ENCODE data around the gene NDUFC1.

Gene NDUFC1

DNA sequence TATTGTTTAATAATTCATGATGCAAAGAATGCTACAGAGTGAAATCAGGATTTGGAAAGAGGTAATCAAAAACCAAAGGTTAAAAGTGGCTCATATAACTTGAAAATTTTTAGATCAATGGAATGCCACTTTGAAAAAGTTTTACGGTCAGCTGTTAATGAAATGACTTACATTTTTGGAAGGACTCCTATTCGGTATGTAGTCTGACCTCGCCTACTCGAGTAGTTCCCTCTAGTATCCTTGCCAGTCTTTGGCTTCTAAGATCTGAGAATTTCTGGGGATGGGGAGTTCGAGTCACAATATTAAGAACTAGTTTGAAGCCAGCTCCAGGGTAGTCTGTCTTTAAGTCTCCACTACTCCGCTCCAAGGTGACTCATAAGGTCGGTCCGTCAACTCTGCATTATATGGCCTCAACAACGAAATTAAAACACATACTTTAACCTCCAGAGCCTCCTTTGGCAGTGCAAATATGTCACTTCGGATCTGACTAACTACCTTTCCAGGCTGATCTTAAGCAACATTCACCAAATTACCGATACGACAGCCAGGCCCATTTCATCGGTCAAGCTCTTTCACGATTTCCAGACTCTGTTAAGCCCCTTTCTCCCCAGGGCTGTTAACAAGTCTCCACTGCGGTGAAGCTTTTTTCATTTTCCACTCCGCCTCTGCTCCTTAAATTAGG, 1.7 kb downstream of the NDUFC1 start:
- TF ChIP-seq CTCF (IDR thresholded peaks at IDR 0.05; ENCODE audit: insufficient read depth, low read length, missing control alignments), result no peak
- ChIA-PET CTCF (interaction anchor here (0.8 to 2.5 kb wide), 11 partner anchors 13 to 270 kb away, joined by 3 to 12 read pairs (median 4); partner anchors contain the start of gene MGARP), POLR2A (interaction anchor here (0.5 to 2.1 kb wide), 6 partner anchors 11 to 217 kb away, joined by 3 to 7 read pairs (median 4); no protein-coding TSS in a partner anchor)
- H3K4me3 ChIP-seq (ENCODE audit: low read depth, low read length), result peak overlapping the region; percentile 88
- DNase-seq (ENCODE audit: low read depth, low spot score), result no peak

DNA sequence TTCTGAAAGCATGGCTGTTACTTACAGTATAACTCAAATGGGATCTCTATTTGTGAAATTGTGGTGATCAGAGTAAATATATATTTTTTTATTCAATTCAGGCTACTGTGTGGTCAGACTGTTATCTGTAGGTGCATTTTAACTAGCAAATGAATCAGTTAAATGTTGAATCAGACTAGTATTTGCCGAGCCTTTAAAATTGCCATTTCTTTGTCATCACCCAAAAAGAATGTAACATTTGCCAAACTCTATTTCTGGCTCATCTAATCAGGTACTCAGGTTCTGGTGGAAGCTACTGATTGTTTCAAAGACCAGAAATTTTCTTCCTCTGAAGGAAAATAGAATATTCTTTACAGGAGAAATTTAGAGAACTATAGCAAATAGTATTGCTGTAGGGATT, 2.7 kb downstream of the NDUFC1 start:
- no peak overlapping the region for H3K4me3 ChIP-seq (ENCODE audit: low read depth, low read length)
- DNase-seq (ENCODE audit: low read depth, low spot score), result no peak
- CTCF ChIA-PET, result interaction anchor here (0.8 to 2.0 kb wide), 7 partner anchors 12 to 269 kb away, joined by 3 to 12 read pairs (median 4); no protein-coding TSS in a partner anchor
- POLR2A ChIA-PET, result no interaction called here
- TF ChIP-seq CTCF (IDR thresholded peaks at IDR 0.05; ENCODE audit: insufficient read depth, low read length, missing control alignments), result no peak

- TF ChIP-seq CTCF (IDR thresholded peaks at IDR 0.05; ENCODE audit: insufficient read depth, low read length, missing control alignments), result no peak
- CTCF ChIA-PET, result interaction anchor here (0.8 to 4.8 kb wide), 25 partner anchors 8 to 267 kb away, joined by 3 to 36 read pairs (median 12); partner anchors contain the start of genes ELF2 and MGARP
- H3K4me3 ChIP-seq (ENCODE audit: low read depth, low read length), result no peak overlapping the region
- POLR2A ChIA-PET, result interaction anchor here (0.9 kb wide), 1 partner anchor 264 kb away, joined by 3 read pairs; no protein-coding TSS in a partner anchor
- DNase-seq (ENCODE audit: low read depth, low spot score), result no peak
Measured at GRCh38 chr4:139297001-139297410, 5.3 kb downstream of the NDUFC1 start.

DNA sequence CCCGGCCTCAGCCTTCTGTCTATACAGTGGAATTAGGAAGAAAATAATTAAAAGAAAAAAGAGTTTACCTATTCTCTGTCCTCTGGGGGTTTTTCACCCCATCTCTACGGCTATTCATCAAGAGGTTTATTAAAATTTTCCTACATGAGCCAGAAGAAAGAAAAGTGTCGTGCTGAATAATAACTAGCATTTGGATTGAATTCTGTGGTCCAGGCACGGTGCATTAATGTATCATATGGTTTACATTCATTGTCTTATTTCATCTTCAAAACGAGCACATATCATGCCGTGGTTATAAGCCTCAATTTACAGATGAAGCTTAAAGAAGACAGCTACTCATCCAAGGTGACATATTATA, 6.4 kb downstream of the NDUFC1 start:
- ChIA-PET CTCF (interaction anchor here (0.6 to 4.8 kb wide), 51 partner anchors 9 to 266 kb away, joined by 3 to 36 read pairs (median 5); partner anchors contain the start of genes ELF2 and MGARP), POLR2A (interaction anchor here (0.6 to 0.9 kb wide), 2 partner anchors 13 to 263 kb away, joined by 3 read pairs; no protein-coding TSS in a partner anchor)
- no peak for TF ChIP-seq CTCF (IDR thresholded peaks at IDR 0.05; ENCODE audit: insufficient read depth, low read length, missing control alignments)
- H3K4me3 ChIP-seq (ENCODE audit: low read depth, low read length), result peak overlapping the region; percentile 16; the same call in 1 of the 2 replicates
- DNase-seq (ENCODE audit: low read depth, low spot score), result no peak

DNA sequence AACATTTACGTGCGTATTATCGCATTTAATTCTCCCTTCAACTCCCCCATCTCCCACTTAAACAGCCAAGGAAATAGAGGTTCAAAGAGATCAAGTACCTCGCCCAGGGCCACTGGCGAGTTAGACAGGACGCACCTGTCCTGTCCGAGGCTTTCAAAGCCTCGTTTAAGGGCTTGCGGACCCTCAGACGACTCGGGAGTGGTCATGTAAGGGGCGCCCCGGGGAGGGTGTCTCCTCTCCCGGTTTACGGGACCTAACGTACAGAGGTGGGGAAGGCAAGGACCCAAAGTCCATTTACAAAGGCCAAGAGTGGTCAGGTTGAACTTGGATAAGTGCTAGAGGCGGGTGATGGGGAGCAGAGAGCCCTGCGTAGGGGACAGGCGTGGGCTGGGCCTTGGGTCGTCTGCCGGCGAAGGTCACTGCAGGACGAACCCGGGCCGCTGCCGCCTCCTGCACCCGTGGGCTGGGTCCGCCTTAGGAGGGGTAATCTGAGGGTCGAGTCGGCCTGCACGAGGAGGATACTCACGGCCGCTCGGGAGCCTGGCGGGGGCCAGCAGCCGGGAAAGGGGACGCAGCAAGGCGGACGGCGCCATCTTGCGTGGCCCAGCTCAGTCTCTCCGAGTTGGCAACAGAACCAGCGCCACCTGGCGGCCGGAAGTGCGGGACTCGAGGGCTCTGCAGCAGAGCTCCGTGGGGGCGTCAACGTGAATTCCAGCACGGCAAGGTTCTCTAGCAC, 6.9 kb downstream of the NDUFC1 start:
- CTCF ChIA-PET, result interaction anchor here (0.6 to 4.8 kb wide), 49 partner anchors 9 to 266 kb away, joined by 3 to 36 read pairs (median 5); partner anchors contain the start of genes ELF2 and MGARP
- POLR2A ChIA-PET, result interaction anchor here (0.6 to 0.9 kb wide), 2 partner anchors 13 to 41 kb away, joined by 3 read pairs; no protein-coding TSS in a partner anchor
- peak overlapping the region; percentile 76 for H3K4me3 ChIP-seq (ENCODE audit: low read depth, low read length)
- peak; percentile 63 for DNase-seq (ENCODE audit: low read depth, low spot score)
- peak; percentile 97 for TF ChIP-seq CTCF (IDR thresholded peaks at IDR 0.05; ENCODE audit: insufficient read depth, low read length, missing control alignments)
